HG03460 (cell line): Measurements from ENCODE around the gene OBP2A.

Experiments
- ATAC-seq: cut with Tn5 transposase; IDR thresholded peaks from one replicate; pipeline ENCODE4 v1.9.1; 2021; ENCODE audit not compliant: unreplicated experiment

The OBP2A gene

GRCh38 chr9:135592331-135592590 lies 46.3 kb downstream of the OBP2A start:
- no peak for ATAC-seq

DNA sequence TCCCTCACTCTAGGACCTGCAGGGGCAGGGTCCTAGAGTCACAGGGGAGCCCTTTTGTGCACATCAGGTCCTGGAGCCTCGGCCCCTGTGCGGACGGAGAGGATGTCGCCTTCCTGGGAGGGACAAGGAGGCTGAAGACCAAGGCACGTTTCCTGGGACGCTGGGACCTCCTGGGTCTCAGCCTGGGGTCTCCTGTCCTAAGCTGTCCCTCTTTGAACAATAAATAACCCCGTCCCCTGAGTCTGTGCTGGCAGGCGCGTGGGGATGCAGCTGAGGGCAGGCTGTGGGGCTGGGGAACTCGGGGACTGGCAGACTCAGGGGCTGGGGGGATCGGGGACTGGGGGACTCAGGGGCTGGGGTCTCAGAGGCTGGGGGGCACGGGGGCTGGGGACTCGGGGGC lies 46.7 kb downstream of the OBP2A start:
- no peak for ATAC-seq

DNA sequence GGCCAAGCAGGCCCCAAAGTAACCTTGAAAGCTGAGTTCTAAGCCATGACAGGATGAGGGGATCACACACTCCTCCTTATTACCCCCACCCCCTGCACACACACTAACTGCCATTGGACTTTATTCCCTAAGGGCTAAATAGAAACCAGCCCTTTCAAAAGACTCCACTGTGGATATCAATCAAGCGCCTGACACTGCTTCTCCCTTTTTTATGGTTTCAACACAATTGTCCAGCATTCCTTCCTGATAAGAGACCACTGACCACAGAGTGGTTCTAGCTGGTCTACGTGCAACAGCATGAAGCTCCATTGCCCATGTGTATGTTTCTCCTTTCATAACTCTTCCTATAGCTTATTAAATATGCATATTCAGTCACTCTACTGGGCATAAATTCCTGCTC lies 50.3 kb downstream of the OBP2A start:
- ATAC-seq: no peak
